Endothelial cell of umbilical vein (primary cell): Measurements from ENCODE around the gene KRTAP21-1. TPM values are rescaled to one million over a fixed set of nuclear protein-coding genes. Genes with fewer than 3 reads are reported as not detected.

Experiments used
- BruUV-seq: library from RNA; stranded (reverse); fragments of 400-500 nt; replicated peaks from 2 replicates; lab custom pipeline; 2021; lab: Mats Ljungman, UMichigan
- CTCF ChIA-PET: fragments of 300-600, 350-600 bp; sonication (Branson Sonifier 250); formaldehyde crosslinking; loops from one replicate; lab custom pipeline; 2021; ENCODE audit warnings: antibody characterized with exemption, inconsistent platforms; lab: Charles Lee
- POLR2A ChIA-PET: fragments of 300-600, 350-600 bp; sonication (Branson Sonifier 250); formaldehyde crosslinking; loops from one replicate; lab custom pipeline; 2021; ENCODE audit warnings: antibody characterized with exemption, inconsistent platforms; lab: Charles Lee
- DNase-seq: peaks from one replicate; pipeline ENCODE4 v3.0.0-alpha.2; 2011; ENCODE audit warnings: low read depth, low spot score
- FAIRE-seq: peaks from 2 replicates; lab custom pipeline; 2011; peaks lifted over from hg19 to GRCh38; lab: Jason Lieb, UNC
- H2AFZ ChIP-seq: 2 replicates; pipeline ENCODE4 v1.6.0; 2012; ENCODE audit warnings: low read depth, low read length, control low read depth, inconsistent platforms
- H3K27ac ChIP-seq: 2 replicates; pipeline ENCODE4 v1.5.1; 2011; ENCODE audit warnings: low read depth, mild to moderate bottlenecking, control low read depth, low read length, moderate library complexity; ENCODE audit not compliant: insufficient read depth
- H3K27me3 ChIP-seq, 2 experiments: 2 replicates each; pipeline versions ENCODE4 v1.6.0 to v1.6.1; 2011; ENCODE audit warnings: low read length in 2 of 2, mixed read lengths in 1 of 2; ENCODE audit not compliant: control insufficient read depth in 2 of 2, insufficient read depth in 2 of 2
- H3K36me3 ChIP-seq, 2 experiments: 2 replicates in 1 of 2; 3 replicates in 1 of 2; pipeline ENCODE4 v1.5.1; 2011; ENCODE audit warnings: low read length in 2 of 2, mild to moderate bottlenecking in 1 of 2, moderate library complexity in 1 of 2; ENCODE audit not compliant: control insufficient read depth in 2 of 2, insufficient read depth in 2 of 2; ENCODE audit errors: extremely low read depth in 1 of 2
- H3K4me1 ChIP-seq: 3 replicates; pipeline ENCODE4 v1.5.1; 2011; ENCODE audit warnings: mild to moderate bottlenecking, low read length; ENCODE audit not compliant: control insufficient read depth, insufficient read depth; ENCODE audit errors: extremely low read depth
- H3K4me2 ChIP-seq: 2 replicates; pipeline ENCODE4 v1.6.1; 2011; ENCODE audit warnings: low read length, control low read depth, mixed read lengths; ENCODE audit not compliant: insufficient read depth
- H3K4me3 ChIP-seq, 3 experiments: fragments of 200-600 bp in 1 of 3; sonication (generic), shearing (Covaris generic) in 1 of 3; replicated peaks in 1 of 3; 2 replicates each; pipeline ENCODE4 v1.5.1; 2011 to 2016; ENCODE audit warnings: control low read depth in 3 of 3, low read length in 3 of 3, mild to moderate bottlenecking in 2 of 3, inconsistent platforms in 1 of 3, low read depth in 1 of 3, moderate library complexity in 1 of 3; ENCODE audit not compliant: insufficient read depth in 1 of 3
- H3K79me2 ChIP-seq: 2 replicates; pipeline ENCODE4 v1.6.0; 2012; ENCODE audit warnings: low read length, inconsistent platforms; ENCODE audit not compliant: control insufficient read depth, insufficient read depth
- H3K9ac ChIP-seq: replicated peaks from 2 replicates; pipeline ENCODE3; 2011; ENCODE audit warnings: low read length, control low read depth; ENCODE audit not compliant: insufficient read depth; ENCODE audit errors: extremely low read depth
- H3K9me1 ChIP-seq: replicated peaks from 3 replicates; pipeline ENCODE4 v1.6.0; 2011; ENCODE audit warnings: mild to moderate bottlenecking, low read length; ENCODE audit not compliant: control insufficient read depth, insufficient read depth; ENCODE audit errors: extremely low read depth
- H3K9me3 ChIP-seq: replicated peaks from 2 replicates; pipeline ENCODE4 v1.5.1; 2012; ENCODE audit warnings: low read length, inconsistent platforms; ENCODE audit not compliant: control insufficient read depth, insufficient read depth
- H4K20me1 ChIP-seq: replicated peaks from 2 replicates; pipeline ENCODE3; 2011; ENCODE audit warnings: mild to moderate bottlenecking, low read length; ENCODE audit not compliant: control insufficient read depth, insufficient read depth; ENCODE audit errors: extremely low read depth
- CTCF ChIP-seq, 2 donors: IDR thresholded peaks; 1 replicate in 1 of 2; 2 replicates in 1 of 2; pipeline ENCODE4 v1.5.1; 2011; ENCODE audit warnings: low read length in 2 of 2, mild to moderate bottlenecking in 2 of 2, moderate library complexity in 2 of 2, control low read depth in 1 of 2, inconsistent platforms in 1 of 2, low read depth in 1 of 2; ENCODE audit not compliant: insufficient read depth in 1 of 2; ENCODE audit errors: extremely low read depth in 1 of 2
- EZH2 ChIP-seq: IDR thresholded peaks from 2 replicates; pipeline ENCODE4 v1.6.1; 2012; ENCODE audit warnings: borderline replicate concordance, low read depth, mild to moderate bottlenecking, moderate library complexity, low read length, inconsistent platforms; ENCODE audit not compliant: severe bottlenecking
- FOS ChIP-seq: IDR thresholded peaks from 2 replicates; pipeline ENCODE4 v1.6.1; 2011; ENCODE audit warnings: mild to moderate bottlenecking, low read length, moderate library complexity, borderline replicate concordance; ENCODE audit not compliant: insufficient read depth
- GATA2 ChIP-seq: IDR thresholded peaks from 2 replicates; pipeline ENCODE4 v1.7.0; 2011; ENCODE audit warnings: low read depth, mild to moderate bottlenecking, moderate library complexity, mixed read lengths, low read length; ENCODE audit not compliant: insufficient read length, insufficient read depth
- JUN ChIP-seq: IDR thresholded peaks from 2 replicates; pipeline ENCODE4 v1.6.1; 2011; ENCODE audit warnings: borderline replicate concordance, low read depth; ENCODE audit not compliant: insufficient read length, insufficient read depth
- MAX ChIP-seq: IDR thresholded peaks from 2 replicates; pipeline ENCODE4 v1.6.1; 2011; ENCODE audit not compliant: insufficient read depth, insufficient read length
- MYC ChIP-seq: IDR thresholded peaks from one replicate; pipeline ENCODE4 v1.6.1; 2011; ENCODE audit warnings: mild to moderate bottlenecking, low read depth, low read length
- POLR2A ChIP-seq: IDR thresholded peaks from 2 replicates; pipeline ENCODE4 v1.6.1; 2012; ENCODE audit warnings: low read depth, mild to moderate bottlenecking, control low read depth, low read length
- POLR2AphosphoS5 ChIP-seq: IDR thresholded peaks from 2 replicates; pipeline ENCODE4 v1.6.1; 2012; ENCODE audit warnings: low read depth, mild to moderate bottlenecking, control low read depth, low read length, moderate library complexity; ENCODE audit not compliant: insufficient read depth
- dilution Hi-C: fragments of 300-500 bp; cut with MboI; formaldehyde crosslinking; loops from one replicate; pipeline ENCODE4 v1.15.0; 2019; ENCODE audit warnings: low sequenced_read_pairs; ENCODE audit not compliant: extremely low pct_ligation_motif_present
- intact Hi-C: fragments of 100-400 bp; cut with micrococcal nuclease; formaldehyde crosslinking; loops from one replicate; pipeline ENCODE4 v1.10.0; 2022
- polyA plus RNA-seq, 4 experiments: library from polyadenylated mRNA; depleted of rRNA in 3 of 4; stranded (reverse) in 3 of 4; unstranded in 1 of 4; fragments of >200 nt; gene quantifications; 2 replicates each; pipeline versions ENCODE4 v1.2.1 to v1.2.3, GENCODE V29; 2011 to 2012; ENCODE audit warnings: missing spikeins in 1 of 4
- total RNA-seq: library from RNA; stranded (reverse); gene quantifications from 2 replicates; pipeline ENCODE4 v1.2.3, GENCODE V29; 2021

The KRTAP21-1 gene
- total and polyA plus RNA-seq, 2 donors (not counting 3 experiments of a cell fraction or from before 2014, with no cell fraction given) = not detected

- TF ChIP-seq JUN (no peak), MYC (no peak), POLR2A (no peak), FOS (no peak), POLR2AphosphoS5 (no peak), EZH2 (no peak), CTCF (IDR thresholded peaks at IDR 0.05; ENCODE audit: extremely low read depth in 1 of 2, insufficient read depth in 1 of 2, low read depth in 1 of 2, low read length in 2 of 2) (no peak), MAX (no peak), GATA2 (no peak)
Measured at GRCh38 chr21:30740462-30740861, 14.8 kb downstream of the KRTAP21-1 start.

More at GRCh38 chr21:30740462-30740861, 14.8 kb downstream of the KRTAP21-1 start:
- no peak overlapping the region for H3K4me2 ChIP-seq
- no peaks in the 10 kb centered on the region for H4K20me1 ChIP-seq
- no peak overlapping the region for H3K9ac ChIP-seq
- no peaks in the 10 kb centered on the region for H3K36me3 ChIP-seq
- no TSS peak for BruUV-seq
- FAIRE-seq (no peak), DNase-seq (no peak)
- H3K27ac ChIP-seq = no peak overlapping the region
- no peak overlapping the region for H3K4me3 ChIP-seq
- dilution Hi-C loops = no loop called here
- H3K79me2 ChIP-seq = no peaks in the 10 kb centered on the region
- ChIA-PET CTCF (no interaction called here), POLR2A (no interaction called here)
- H3K9me1 ChIP-seq = no peaks in the 10 kb centered on the region
- H3K9me3 ChIP-seq = peaks cover 8% of the 10 kb centered on the region
- H2AFZ ChIP-seq = no peak overlapping the region
- no peaks in the 10 kb centered on the region for H3K4me1 ChIP-seq
- intact Hi-C loops = no loop called here
- H3K27me3 ChIP-seq = no peaks in the 10 kb centered on the region
